OCI-LY3 (cell line): Measurements from ENCODE around the gene FERMT2.

ENCODE experiments used
- CTCF ChIP-seq: fragments of 200-600, 300-600 bp; sonication (generic); IDR thresholded peaks from 2 replicates; pipeline ENCODE4 v1.5.1; 2014; ENCODE audit warnings: antibody characterized with exemption, low read length, low read depth
- EZH2phosphoT487 ChIP-seq: fragments of 200-600 bp; shearing (Covaris generic); IDR thresholded peaks from 2 replicates; pipeline ENCODE4 v1.6.1; 2018; ENCODE audit warnings: antibody characterized with exemption, mixed run types, low read depth

GRCh38 chr14:52874389-52874788 lies 76.5 kb downstream of the FERMT2 start:
- no peak for TF ChIP-seq CTCF
- TF ChIP-seq EZH2phosphoT487 = no peak
